HCT116 (cell line): ENCODE data around the gene LRRK2. TPM values are rescaled to one million over a fixed set of nuclear protein-coding genes. Genes with fewer than 3 reads are reported as not detected.

Source experiments
- total RNA-seq: library from RNA; stranded (reverse); gene quantifications from one replicate; pipeline ENCODE4 v1.2.1, GENCODE V29; 2021; ENCODE audit not compliant: unreplicated experiment

LRRK2 gene
- total RNA-seq, 1 experiment from 2014 or later: 0.20 TPM

Other genes with a start within 250 kb of the LRRK2 start
- gene SLC2A13, start 118.9 kb upstream of the LRRK2 start, total RNA-seq: 6.8 TPM